H1 (cell line): ENCODE data around the gene TTC34. TPM values are rescaled to one million over a fixed set of nuclear protein-coding genes. Genes with fewer than 3 reads are reported as not detected.

Experiments
- CEBPB ChIP-seq: IDR thresholded peaks from 2 replicates; pipeline ENCODE4 v1.6.1; 2012; ENCODE audit warnings: low read depth, low read length
- CTBP2 ChIP-seq: IDR thresholded peaks from 2 replicates; pipeline ENCODE4 v1.7.0; 2011; ENCODE audit warnings: borderline replicate concordance, mild to moderate bottlenecking, moderate library complexity, mixed read lengths, low read length; ENCODE audit not compliant: insufficient read depth, insufficient read length
- NRF1 ChIP-seq: IDR thresholded peaks from 2 replicates; pipeline ENCODE4 v1.6.1; 2011; ENCODE audit warnings: mild to moderate bottlenecking, low read depth, low read length, improper control_type of control experiment
- polyA plus RNA-seq, 7 experiments: library from polyadenylated mRNA; depleted of rRNA in 3 of 7; stranded (reverse) in 5 of 7; unstranded in 2 of 7; fragments of >200 nt in 5 of 7; fragments of 200-250 nt in 2 of 7; gene quantifications; 1 replicate in 5 of 7; 2 replicates in 1 of 7; 4 replicates in 1 of 7; pipeline versions ENCODE4 v1.2.1 to v1.2.3, GENCODE V29; 2011 to 2013; ENCODE audit warnings: missing spikeins in 2 of 7, mixed read lengths in 2 of 7
- total RNA-seq: library from RNA; stranded (reverse); fragmentation: NEBNext Ultra II Directional; extraction: Animal tissue kit (Norgen Biotek cat#: 25700); gene quantifications from 2 replicates; pipeline ENCODE4 v1.2.1, GENCODE V29; 2021

Gene TTC34
- total and polyA plus RNA-seq, 2 of the 8 experiments (the other 6 are each of a cell fraction or from before 2014, with no cell fraction given) = 0.23 to 0.50 TPM

- TF ChIP-seq CEBPB (no peak), NRF1 (no peak), CTBP2 (no peak)
These were observed 45.8 kb upstream of the TTC34 start (continued) for GRCh38 chr1:2847086-2847985.
